Stimulated activated naive B cell treated with anti-CD40 and anti-IgM and Interleukin-4, amounts not matched to agents 10 μg/mL and 1 μg/mL and 100 μg/mL, for 72 hours (primary cell): Measurements from ENCODE around the gene TAF3.

Experiments
- ATAC-seq, 2 donors: fragments of 150-1000 bp; cut with Tn5 transposase; replicated peaks; 2 replicates each; pipeline ENCODE4 v1.10.0; 2021; ENCODE audit warnings: moderate library complexity in 1 of 2
- DNase-seq: peaks from one replicate; pipeline ENCODE4 v3.0.0; 2021
- H3K27ac Mint-ChIP-seq: one replicate; pipeline ENCODE4 v1.8.0; 2022; ENCODE audit warnings: mild to moderate bottlenecking, mixed read lengths
- H3K27me3 Mint-ChIP-seq, 2 donors: one replicate each; pipeline ENCODE4 v1.8.0; 2022; ENCODE audit warnings: mixed read lengths in 2 of 2
- H3K36me3 Mint-ChIP-seq, 2 donors: one replicate each; pipeline ENCODE4 v1.8.0; 2022; ENCODE audit warnings: mixed read lengths in 2 of 2, mild to moderate bottlenecking in 1 of 2
- H3K4me1 Mint-ChIP-seq, 2 donors: one replicate each; pipeline ENCODE4 v1.8.0; 2022; ENCODE audit warnings: mixed read lengths in 2 of 2, mild to moderate bottlenecking in 1 of 2
- H3K4me3 Mint-ChIP-seq, 2 donors: one replicate each; pipeline ENCODE4 v1.8.0; 2022; ENCODE audit warnings: mild to moderate bottlenecking in 2 of 2, mixed read lengths in 2 of 2, moderate library complexity in 1 of 2
- H3K9me3 Mint-ChIP-seq, 2 donors: one replicate each; pipeline ENCODE4 v1.8.0; 2022; ENCODE audit warnings: mixed read lengths in 2 of 2, mild to moderate bottlenecking in 1 of 2

The TAF3 gene

GRCh38 chr10:7832060-7832459, 13.8 kb downstream of the TAF3 start:
- ATAC-seq: no peak
- no peak overlapping the region for H3K4me3 Mint-ChIP-seq
- H3K36me3 Mint-ChIP-seq: peaks cover 37 to 59% of the 10 kb centered on the region in 2 donors
- no peaks in the 10 kb centered on the region for H3K27me3 Mint-ChIP-seq
- no peaks in the 10 kb centered on the region for H3K9me3 Mint-ChIP-seq
- peaks cover 17 to 21% of the 10 kb centered on the region in 2 donors for H3K4me1 Mint-ChIP-seq
- no peak overlapping the region for H3K27ac Mint-ChIP-seq
- no peak for DNase-seq

- ATAC-seq (no peak), DNase-seq (no peak)
- no peaks in the 10 kb centered on the region for H3K27me3 Mint-ChIP-seq
- no peaks in the 10 kb centered on the region for H3K9me3 Mint-ChIP-seq
- H3K27ac Mint-ChIP-seq: no peak overlapping the region
- H3K4me1 Mint-ChIP-seq: peaks cover 14 to 21% of the 10 kb centered on the region in 2 donors
- peaks cover 31 to 56% of the 10 kb centered on the region in 2 donors for H3K36me3 Mint-ChIP-seq
- no peak overlapping the region for H3K4me3 Mint-ChIP-seq
Observed at GRCh38 chr10:7833210-7833609, 14.9 kb downstream of the TAF3 start.

- ATAC-seq (no peak), DNase-seq (no peak)
- Mint-ChIP-seq H3K4me3 (no peak overlapping the region), H3K9me3 (no peaks in the 10 kb centered on the region), H3K27ac (no peak overlapping the region), H3K27me3 (no peaks in the 10 kb centered on the region), H3K4me1 (peaks cover 12 to 22% of the 10 kb centered on the region in 2 donors), H3K36me3 (peaks cover 28 to 58% of the 10 kb centered on the region in 2 donors)
Observed at GRCh38 chr10:7834262-7834661, 16.0 kb downstream of the TAF3 start.

GRCh38 chr10:7836571-7836970, 18.3 kb downstream of the TAF3 start:
- H3K27ac Mint-ChIP-seq: no peak overlapping the region
- H3K27me3 Mint-ChIP-seq: no peaks in the 10 kb centered on the region
- no peak overlapping the region for H3K4me3 Mint-ChIP-seq
- peaks cover 33 to 51% of the 10 kb centered on the region in 2 donors for H3K36me3 Mint-ChIP-seq
- H3K9me3 Mint-ChIP-seq: no peaks in the 10 kb centered on the region
- ATAC-seq: no peak
- no peak for DNase-seq
- peaks cover 5 to 14% of the 10 kb centered on the region in 2 donors for H3K4me1 Mint-ChIP-seq

GRCh38 chr10:7846591-7846990, 28.3 kb downstream of the TAF3 start:
- peaks cover 4 to 5% of the 10 kb centered on the region in 2 donors for H3K4me1 Mint-ChIP-seq
- no peaks in the 10 kb centered on the region for H3K9me3 Mint-ChIP-seq
- H3K4me3 Mint-ChIP-seq: no peak overlapping the region
- no peak overlapping the region for H3K27ac Mint-ChIP-seq
- peaks cover 6 to 14% of the 10 kb centered on the region in 2 donors for H3K36me3 Mint-ChIP-seq
- H3K27me3 Mint-ChIP-seq: no peaks in the 10 kb centered on the region
- ATAC-seq (no peak), DNase-seq (no peak)

GRCh38 chr10:7853226-7853842, 35.0 kb downstream of the TAF3 start:
- no peak overlapping the region for H3K27ac Mint-ChIP-seq
- H3K36me3 Mint-ChIP-seq: peaks cover 17 to 24% of the 10 kb centered on the region in 2 donors
- ATAC-seq (no peak), DNase-seq (no peak)
- no peaks in the 10 kb centered on the region for H3K27me3 Mint-ChIP-seq
- H3K4me3 Mint-ChIP-seq: no peak overlapping the region
- H3K4me1 Mint-ChIP-seq: peaks cover 15 to 44% of the 10 kb centered on the region in 2 donors
- no peaks in the 10 kb centered on the region for H3K9me3 Mint-ChIP-seq

- H3K4me3 Mint-ChIP-seq: no peak overlapping the region
- peaks cover 3% of the 10 kb centered on the region in 2 donors for H3K9me3 Mint-ChIP-seq
- H3K27ac Mint-ChIP-seq: no peak overlapping the region
- H3K4me1 Mint-ChIP-seq: peaks cover 14 to 44% of the 10 kb centered on the region in 2 donors
- ATAC-seq (no peak), DNase-seq (no peak)
- H3K36me3 Mint-ChIP-seq: peaks cover 22 to 26% of the 10 kb centered on the region in 2 donors
- no peaks in the 10 kb centered on the region for H3K27me3 Mint-ChIP-seq
Observed at GRCh38 chr10:7853890-7854289, 35.6 kb downstream of the TAF3 start.

GRCh38 chr10:7855205-7855604, 36.9 kb downstream of the TAF3 start:
- Mint-ChIP-seq H3K27me3 (no peaks in the 10 kb centered on the region), H3K4me1 (peaks cover 14 to 44% of the 10 kb centered on the region in 2 donors), H3K36me3 (peaks cover 31 to 33% of the 10 kb centered on the region in 2 donors), H3K27ac (no peak overlapping the region), H3K9me3 (peaks cover 3% of the 10 kb centered on the region in 2 donors), H3K4me3 (no peak overlapping the region)
- no peak for ATAC-seq
- DNase-seq: no peak

- Mint-ChIP-seq H3K36me3 (peaks cover 30 to 31% of the 10 kb centered on the region in 2 donors), H3K27me3 (no peaks in the 10 kb centered on the region), H3K9me3 (peaks cover 5 to 6% of the 10 kb centered on the region in 2 donors), H3K4me3 (no peak overlapping the region), H3K4me1 (peaks cover 12 to 40% of the 10 kb centered on the region in 2 donors), H3K27ac (no peak overlapping the region)
- DNase-seq (no peak), ATAC-seq (no peak)
Observed at GRCh38 chr10:7856678-7857077, 38.4 kb downstream of the TAF3 start.

GRCh38 chr10:7857262-7857661, 39.0 kb downstream of the TAF3 start:
- DNase-seq (no peak), ATAC-seq (no peak)
- Mint-ChIP-seq H3K9me3 (peaks cover 8 to 12% of the 10 kb centered on the region in 2 donors), H3K27me3 (no peaks in the 10 kb centered on the region), H3K4me3 (no peak overlapping the region), H3K4me1 (peaks cover 12 to 38% of the 10 kb centered on the region in 2 donors), H3K27ac (no peak overlapping the region), H3K36me3 (peaks cover 32 to 33% of the 10 kb centered on the region in 2 donors)

GRCh38 chr10:7861509-7862120, 43.3 kb downstream of the TAF3 start:
- H3K9me3 Mint-ChIP-seq: peaks cover 8 to 12% of the 10 kb centered on the region in 2 donors
- H3K36me3 Mint-ChIP-seq: peaks cover 36 to 46% of the 10 kb centered on the region in 2 donors
- H3K27ac Mint-ChIP-seq: no peak overlapping the region
- DNase-seq: no peak
- no peak for ATAC-seq
- peaks cover 6 to 28% of the 10 kb centered on the region in 2 donors for H3K4me1 Mint-ChIP-seq
- H3K4me3 Mint-ChIP-seq: no peak overlapping the region
- no peaks in the 10 kb centered on the region for H3K27me3 Mint-ChIP-seq

GRCh38 chr10:7862121-7862514, 43.8 kb downstream of the TAF3 start:
- no peak overlapping the region for H3K4me3 Mint-ChIP-seq
- peaks cover 8 to 12% of the 10 kb centered on the region in 2 donors for H3K9me3 Mint-ChIP-seq
- H3K27ac Mint-ChIP-seq: no peak overlapping the region
- no peak for DNase-seq
- no peaks in the 10 kb centered on the region for H3K27me3 Mint-ChIP-seq
- H3K36me3 Mint-ChIP-seq: peaks cover 36 to 46% of the 10 kb centered on the region in 2 donors
- no peak for ATAC-seq
- peaks cover 6 to 25% of the 10 kb centered on the region in 2 donors for H3K4me1 Mint-ChIP-seq

- peaks cover 20 to 33% of the 10 kb centered on the region in 2 donors for H3K36me3 Mint-ChIP-seq
- no peak for DNase-seq
- H3K27me3 Mint-ChIP-seq: no peaks in the 10 kb centered on the region
- ATAC-seq: no peak
- no peak overlapping the region for H3K4me3 Mint-ChIP-seq
- H3K9me3 Mint-ChIP-seq: peaks cover 5 to 8% of the 10 kb centered on the region in 2 donors
- peaks cover 14 to 32% of the 10 kb centered on the region in 2 donors for H3K4me1 Mint-ChIP-seq
- H3K27ac Mint-ChIP-seq: no peak overlapping the region
Observed at GRCh38 chr10:7866176-7866575, 47.9 kb downstream of the TAF3 start.

- Mint-ChIP-seq H3K27ac (no peak overlapping the region), H3K4me3 (peak overlapping the region; percentile 80 to 90), H3K36me3 (no peaks in the 10 kb centered on the region), H3K27me3 (no peaks in the 10 kb centered on the region), H3K4me1 (peaks cover 13 to 19% of the 10 kb centered on the region in 2 donors), H3K9me3 (no peaks in the 10 kb centered on the region)
- DNase-seq: no peak
- ATAC-seq: no peak
Observed at GRCh38 chr10:7872041-7872442, 53.7 kb downstream of the TAF3 start.

GRCh38 chr10:7874864-7875263, 56.6 kb downstream of the TAF3 start:
- no peaks in the 10 kb centered on the region for H3K27me3 Mint-ChIP-seq
- no peak overlapping the region for H3K4me3 Mint-ChIP-seq
- H3K27ac Mint-ChIP-seq: no peak overlapping the region
- no peak for ATAC-seq
- peaks cover 3 to 5% of the 10 kb centered on the region in 2 donors for H3K4me1 Mint-ChIP-seq
- no peaks in the 10 kb centered on the region for H3K36me3 Mint-ChIP-seq
- H3K9me3 Mint-ChIP-seq: no peaks in the 10 kb centered on the region
- no peak for DNase-seq
